HL-60 (cell line): ENCODE data around the gene FOXP3.

Experiments used
- CTCF ChIP-seq: IDR thresholded peaks from one replicate; pipeline ENCODE4 v1.5.1; 2011; ENCODE audit warnings: low read length, control low read depth, inconsistent platforms; ENCODE audit not compliant: insufficient read depth
- GABPA ChIP-seq: IDR thresholded peaks from 2 replicates; pipeline ENCODE4 v1.6.1; 2012; ENCODE audit warnings: low read depth
- POLR2AphosphoS5 ChIP-seq: IDR thresholded peaks from 2 replicates; pipeline ENCODE4 v1.6.1; 2012; ENCODE audit warnings: low read depth
- REST ChIP-seq: IDR thresholded peaks from 2 replicates; pipeline ENCODE4 v1.6.1; 2012; ENCODE audit warnings: low read depth; ENCODE audit not compliant: insufficient replicate concordance
- SPI1 ChIP-seq: IDR thresholded peaks from 2 replicates; pipeline ENCODE4 v1.6.1; 2012; ENCODE audit warnings: low read depth, mild to moderate bottlenecking, borderline replicate concordance

GRCh38 chrX:49286581-49286980 lies 22.1 kb upstream of the FOXP3 start:
- TF ChIP-seq CTCF = no peak
- no peak for TF ChIP-seq GABPA
- no peak for TF ChIP-seq REST
- TF ChIP-seq POLR2AphosphoS5 = no peak
- no peak for TF ChIP-seq SPI1
